Measurements from ENCODE around the gene FLOT2.
"Not testable (repeated sequence)": the region's sequence is repeated elsewhere in the genome, so short reads cannot be mapped to it uniquely, and the experiment has no call there.

FLOT2 gene

DNA sequence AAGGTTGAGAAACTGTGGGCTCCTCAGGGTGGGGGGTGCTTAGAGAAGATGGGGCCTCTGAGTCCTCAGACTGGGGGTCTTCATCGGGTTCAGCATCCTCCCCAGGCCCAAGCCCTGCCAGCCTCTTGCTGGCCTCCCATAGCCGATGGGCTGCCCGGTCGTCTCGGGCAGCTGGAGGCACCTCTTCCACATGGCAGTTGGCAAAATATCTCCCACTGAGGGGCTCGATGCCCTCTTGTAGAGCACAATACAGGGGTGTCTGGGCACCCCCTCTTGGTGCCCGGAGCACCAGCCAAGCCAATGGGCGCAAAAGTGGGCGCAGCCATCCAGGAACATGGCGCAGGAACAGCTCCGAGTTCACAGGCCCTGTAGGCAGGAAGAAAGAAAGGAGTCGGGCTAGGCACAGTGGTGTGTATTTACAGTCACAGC lies 1.0 kb upstream of the FLOT2 start:
- H3K36me3 ChIP-seq (ENCODE audit: insufficient read depth, low read length): peaks cover 7% of the 10 kb centered on the region
- no peaks in the 10 kb centered on the region for H3K27me3 ChIP-seq (ENCODE audit: insufficient read depth, low read length)
- H2AFZ ChIP-seq (ENCODE audit: low read depth, low read length): no peak overlapping the region
- H3K4me3 ChIP-seq (ENCODE audit: low read length): no peak overlapping the region
- peaks cover 23% of the 10 kb centered on the region for H3K4me1 ChIP-seq (ENCODE audit: insufficient read depth, low read length)
- H3K9me3 ChIP-seq (ENCODE audit: low read length): no peaks in the 10 kb centered on the region

DNA sequence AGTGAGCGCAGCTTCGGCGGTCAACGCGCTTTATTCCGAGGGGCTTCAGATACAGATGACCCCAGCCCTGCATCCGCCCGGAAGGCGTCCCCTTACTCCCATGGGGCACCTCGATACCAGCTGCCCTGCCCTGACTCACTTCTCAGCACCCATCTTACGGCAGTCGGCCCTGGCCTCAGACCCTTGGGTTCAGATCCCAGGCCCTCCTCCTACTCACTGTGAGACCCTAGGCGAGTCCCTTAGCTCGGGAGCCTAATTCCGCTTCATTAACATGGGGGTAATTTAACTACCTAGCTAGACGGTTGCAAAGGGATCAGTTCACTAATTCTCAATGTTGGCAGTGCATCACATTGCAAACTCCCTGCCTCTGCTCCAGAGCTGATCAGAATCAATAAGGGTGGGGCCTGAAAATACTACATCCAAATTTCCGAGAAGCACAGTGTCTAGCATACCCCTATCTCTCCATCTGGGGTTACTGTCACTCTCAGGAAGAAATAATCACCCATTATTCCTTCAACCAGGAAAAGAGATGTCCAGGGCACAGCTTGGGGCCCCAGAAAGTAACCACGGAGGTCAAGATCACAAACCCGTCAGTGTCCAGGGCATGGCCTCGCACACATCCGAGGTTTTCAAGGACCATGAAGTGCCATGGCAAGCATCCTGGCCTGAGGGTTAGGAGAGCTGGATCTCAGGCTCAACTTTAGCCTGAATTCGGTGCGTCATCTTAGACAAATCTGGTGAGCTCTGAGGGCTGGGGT lies 415 bp upstream of the FLOT2 start:
- peak overlapping the region; percentile 42 for H2AFZ ChIP-seq (ENCODE audit: low read depth, low read length)
- H3K36me3 ChIP-seq (ENCODE audit: insufficient read depth, low read length): peaks cover 7% of the 10 kb centered on the region
- H3K27me3 ChIP-seq (ENCODE audit: insufficient read depth, low read length): no peaks in the 10 kb centered on the region
- H3K4me3 ChIP-seq (ENCODE audit: low read length): peak overlapping the region; percentile 95
- H3K9me3 ChIP-seq (ENCODE audit: low read length): no peaks in the 10 kb centered on the region
- peaks cover 23% of the 10 kb centered on the region for H3K4me1 ChIP-seq (ENCODE audit: insufficient read depth, low read length)

DNA sequence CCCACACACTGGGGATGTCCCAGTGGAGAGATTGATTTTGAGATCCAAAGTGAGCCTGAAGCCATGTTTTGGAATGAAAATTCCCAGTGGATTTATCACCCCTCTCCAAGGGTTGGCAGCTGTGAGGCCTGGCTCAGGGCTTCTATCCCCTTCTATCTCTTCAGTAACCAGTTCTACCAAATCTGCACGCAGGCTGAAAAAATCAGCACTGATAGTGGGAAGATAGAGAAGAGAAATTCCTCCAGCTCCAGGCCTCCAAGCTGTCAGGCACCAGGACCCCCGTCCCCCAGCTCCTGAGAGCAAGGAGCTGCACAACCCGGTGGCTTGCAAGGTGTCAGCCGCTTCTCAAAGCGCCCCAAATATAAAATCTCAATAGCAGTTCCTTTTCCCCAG lies 1.0 kb downstream of the FLOT2 start:
- Histone ChIP-seq H3K36me3 (ENCODE audit: insufficient read depth, low read length) (peaks cover 9% of the 10 kb centered on the region), H3K27me3 (ENCODE audit: insufficient read depth, low read length) (no peaks in the 10 kb centered on the region), H2AFZ (ENCODE audit: low read depth, low read length) (no peak overlapping the region), H3K9me3 (ENCODE audit: low read length) (no peaks in the 10 kb centered on the region), H3K4me3 (ENCODE audit: low read length) (peak overlapping the region; percentile 95), H3K4me1 (ENCODE audit: insufficient read depth, low read length) (peaks cover 25% of the 10 kb centered on the region)

DNA sequence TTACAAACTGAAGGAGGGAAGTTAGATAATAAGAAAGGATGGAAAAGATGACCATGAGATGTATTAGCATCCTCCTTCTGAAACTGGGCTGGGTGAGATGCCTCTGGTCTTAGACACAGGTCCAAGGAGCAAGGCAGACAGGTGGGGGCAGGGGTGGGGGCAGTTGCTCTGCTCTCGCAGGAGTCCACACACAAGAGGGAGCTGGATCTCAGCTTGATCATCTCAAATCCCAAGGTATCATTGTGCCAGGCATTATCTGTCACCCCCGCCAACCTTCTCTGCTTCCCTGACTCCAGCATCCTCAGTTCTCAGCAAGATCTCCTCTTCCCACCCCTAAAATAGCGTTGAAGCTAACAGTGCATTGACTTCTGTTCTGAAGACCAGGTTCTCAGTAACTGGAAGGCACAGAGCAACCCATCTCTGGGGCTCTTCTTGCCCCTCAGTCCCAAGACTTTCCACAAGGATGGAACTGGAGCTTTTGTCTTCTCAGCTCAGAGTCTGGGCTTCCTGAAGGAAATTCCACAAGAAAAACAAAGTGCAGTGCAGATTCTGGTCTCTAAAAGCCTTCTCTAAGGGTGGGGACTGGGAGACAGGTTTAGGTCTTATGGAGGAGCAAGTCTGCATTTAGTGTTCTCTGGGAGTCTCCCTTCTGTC lies 1.6 kb downstream of the FLOT2 start:
- Histone ChIP-seq H3K4me3 (ENCODE audit: low read length) (peak overlapping the region; percentile 95), H3K4me1 (ENCODE audit: insufficient read depth, low read length) (peaks cover 27% of the 10 kb centered on the region), H3K36me3 (ENCODE audit: insufficient read depth, low read length) (peaks cover 7% of the 10 kb centered on the region), H3K27me3 (ENCODE audit: insufficient read depth, low read length) (no peaks in the 10 kb centered on the region), H2AFZ (ENCODE audit: low read depth, low read length) (no peak overlapping the region), H3K9me3 (ENCODE audit: low read length) (no peaks in the 10 kb centered on the region)

DNA sequence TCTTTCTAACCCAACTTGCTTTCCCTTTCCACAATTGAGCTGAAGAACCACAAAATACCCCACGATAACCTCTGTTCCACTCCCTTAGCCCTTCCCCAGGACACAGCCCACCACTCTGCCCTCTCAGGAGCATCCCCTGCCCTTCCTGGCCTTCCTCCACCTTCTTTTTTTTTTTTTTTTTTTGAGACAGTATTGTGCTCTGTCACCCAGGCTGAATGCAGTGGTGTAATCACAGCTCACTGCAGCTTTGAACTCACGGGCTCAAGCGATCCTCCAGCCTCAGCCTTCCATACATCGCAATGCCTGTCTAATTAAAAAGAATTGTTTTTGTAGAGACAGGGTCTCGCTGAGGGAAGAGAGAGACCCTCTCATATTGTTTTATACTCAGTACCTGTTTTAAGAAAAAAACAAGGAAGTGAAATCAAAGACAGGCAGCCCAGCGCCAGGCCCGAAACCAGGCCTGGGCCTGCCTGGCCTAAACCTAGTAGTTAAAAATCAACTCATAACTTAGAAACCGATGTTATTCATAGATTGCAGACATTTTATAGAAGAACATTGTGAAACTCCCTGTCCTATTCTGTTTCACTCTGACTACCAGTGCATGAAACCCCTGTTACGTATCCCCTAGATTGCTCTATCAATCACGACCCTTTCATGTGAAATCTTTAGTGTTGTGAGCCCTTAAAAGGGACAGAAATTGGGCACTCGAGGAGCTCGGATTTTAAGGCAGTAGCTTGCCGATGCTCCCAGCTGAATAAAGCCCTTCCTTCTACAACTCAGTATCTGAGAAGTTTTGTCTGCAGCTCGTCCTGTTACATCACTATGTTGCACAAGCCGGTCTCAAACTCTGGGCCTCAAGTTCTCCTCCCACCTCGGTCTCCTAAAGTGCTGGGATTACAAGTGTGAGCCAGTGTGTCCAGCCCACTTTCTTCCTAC lies 4.0 kb downstream of the FLOT2 start:
- H3K9me3 ChIP-seq (ENCODE audit: low read length); H3K4me3 ChIP-seq (ENCODE audit: low read length); H3K27me3 ChIP-seq (ENCODE audit: insufficient read depth, low read length); H2AFZ ChIP-seq (ENCODE audit: low read depth, low read length); H3K36me3 ChIP-seq (ENCODE audit: insufficient read depth, low read length): not testable (repeated sequence)
- peaks cover 31% of the 10 kb centered on the region for H3K4me1 ChIP-seq (ENCODE audit: insufficient read depth, low read length)

DNA sequence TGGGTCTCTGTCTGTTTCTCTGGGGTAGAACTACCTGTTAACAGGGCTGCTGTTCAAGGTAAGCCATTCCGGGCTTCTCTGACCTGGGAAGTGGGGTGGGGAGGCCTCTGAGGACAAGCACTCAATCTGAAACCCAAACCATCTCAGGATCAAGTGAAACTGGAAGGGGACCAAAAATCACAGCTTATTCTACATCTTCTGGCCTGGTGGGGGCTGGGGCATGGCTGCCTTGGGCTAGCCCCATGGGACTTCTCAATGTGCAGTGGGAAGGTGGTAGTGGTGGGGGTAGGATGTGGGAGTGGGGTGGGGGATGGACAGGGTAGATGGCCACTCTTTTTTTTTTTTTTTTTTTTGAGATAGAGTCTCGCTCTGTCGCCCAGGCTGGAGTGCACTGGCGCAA lies 5.5 kb downstream of the FLOT2 start:
- no peak overlapping the region for H3K4me3 ChIP-seq (ENCODE audit: low read length)
- no peaks in the 10 kb centered on the region for H3K27me3 ChIP-seq (ENCODE audit: insufficient read depth, low read length)
- H2AFZ ChIP-seq (ENCODE audit: low read depth, low read length): no peak overlapping the region
- H3K4me1 ChIP-seq (ENCODE audit: insufficient read depth, low read length): peaks cover 32% of the 10 kb centered on the region
- H3K9me3 ChIP-seq (ENCODE audit: low read length): no peaks in the 10 kb centered on the region
- H3K36me3 ChIP-seq (ENCODE audit: insufficient read depth, low read length): peaks cover 5% of the 10 kb centered on the region

DNA sequence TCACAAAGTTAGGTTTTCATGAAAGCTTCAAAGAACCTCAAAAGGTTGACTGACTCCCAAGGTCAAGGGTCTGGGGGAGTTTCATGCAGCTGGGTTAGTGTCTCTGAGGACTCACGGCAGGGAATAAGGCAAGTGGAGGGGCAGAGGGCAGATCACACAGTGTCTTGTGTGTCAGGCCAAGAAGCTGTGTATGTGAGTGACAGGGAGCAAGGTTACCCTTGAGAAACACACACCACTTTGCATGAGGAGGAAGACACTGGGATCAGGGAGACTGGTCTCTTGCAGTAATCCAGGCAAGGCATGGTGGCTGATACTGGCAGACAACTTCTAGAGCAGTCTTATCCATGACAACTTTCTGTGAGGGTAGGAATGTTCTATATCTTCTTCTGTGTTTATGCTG lies 6.3 kb downstream of the FLOT2 start:
- H3K4me3 ChIP-seq (ENCODE audit: low read length): no peak overlapping the region
- peaks cover 26% of the 10 kb centered on the region for H3K4me1 ChIP-seq (ENCODE audit: insufficient read depth, low read length)
- H3K36me3 ChIP-seq (ENCODE audit: insufficient read depth, low read length): peaks cover 5% of the 10 kb centered on the region
- no peaks in the 10 kb centered on the region for H3K27me3 ChIP-seq (ENCODE audit: insufficient read depth, low read length)
- no peaks in the 10 kb centered on the region for H3K9me3 ChIP-seq (ENCODE audit: low read length)
- H2AFZ ChIP-seq (ENCODE audit: low read depth, low read length): no peak overlapping the region

DNA sequence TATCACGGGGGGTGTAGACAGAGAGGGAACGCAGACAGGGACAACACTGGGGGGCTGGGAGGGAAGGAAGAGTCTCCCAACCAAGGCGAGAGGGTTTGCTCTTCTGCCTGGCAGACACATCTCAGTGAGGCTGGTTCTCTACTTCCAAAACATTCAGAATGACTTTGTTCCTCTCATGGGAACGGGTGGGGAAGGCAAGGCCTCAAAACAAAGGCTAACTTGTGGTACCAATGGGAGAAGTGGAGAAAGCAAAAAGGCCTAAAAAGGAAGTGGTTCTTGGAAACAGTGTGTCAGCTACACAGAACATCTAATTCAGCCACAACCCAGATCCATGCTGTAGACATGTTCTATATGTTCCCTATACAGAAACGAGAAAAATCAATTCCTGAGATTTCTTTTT lies 7.5 kb downstream of the FLOT2 start:
- Histone ChIP-seq H3K27me3 (ENCODE audit: insufficient read depth, low read length) (no peaks in the 10 kb centered on the region), H3K36me3 (ENCODE audit: insufficient read depth, low read length) (peaks cover 15% of the 10 kb centered on the region), H3K4me3 (ENCODE audit: low read length) (no peak overlapping the region), H2AFZ (ENCODE audit: low read depth, low read length) (no peak overlapping the region), H3K4me1 (ENCODE audit: insufficient read depth, low read length) (peaks cover 20% of the 10 kb centered on the region), H3K9me3 (ENCODE audit: low read length) (no peaks in the 10 kb centered on the region)

DNA sequence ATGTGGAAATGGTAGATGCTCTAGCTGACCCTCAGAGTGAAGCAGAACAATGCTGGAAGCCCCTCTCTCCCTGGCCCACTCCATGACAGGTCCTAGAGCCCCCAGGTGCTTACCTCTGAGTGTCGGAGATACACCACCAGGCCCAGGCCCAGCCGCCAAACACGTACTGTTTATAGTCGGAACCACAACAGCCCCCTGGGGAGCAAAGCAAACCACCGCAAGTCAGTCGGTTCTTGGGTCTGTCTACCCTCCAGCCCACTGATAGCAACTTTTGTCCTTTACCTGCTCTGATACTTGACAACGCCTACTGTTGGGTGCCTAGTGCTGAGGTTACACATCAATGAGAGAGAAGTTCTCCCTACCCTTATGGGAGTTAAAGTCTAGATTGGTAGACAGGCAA lies 8.7 kb downstream of the FLOT2 start:
- Histone ChIP-seq H3K4me1 (ENCODE audit: insufficient read depth, low read length) (peaks cover 20% of the 10 kb centered on the region), H3K36me3 (ENCODE audit: insufficient read depth, low read length) (peaks cover 27% of the 10 kb centered on the region), H3K9me3 (ENCODE audit: low read length) (no peaks in the 10 kb centered on the region), H2AFZ (ENCODE audit: low read depth, low read length) (no peak overlapping the region), H3K4me3 (ENCODE audit: low read length) (no peak overlapping the region), H3K27me3 (ENCODE audit: insufficient read depth, low read length) (no peaks in the 10 kb centered on the region)

DNA sequence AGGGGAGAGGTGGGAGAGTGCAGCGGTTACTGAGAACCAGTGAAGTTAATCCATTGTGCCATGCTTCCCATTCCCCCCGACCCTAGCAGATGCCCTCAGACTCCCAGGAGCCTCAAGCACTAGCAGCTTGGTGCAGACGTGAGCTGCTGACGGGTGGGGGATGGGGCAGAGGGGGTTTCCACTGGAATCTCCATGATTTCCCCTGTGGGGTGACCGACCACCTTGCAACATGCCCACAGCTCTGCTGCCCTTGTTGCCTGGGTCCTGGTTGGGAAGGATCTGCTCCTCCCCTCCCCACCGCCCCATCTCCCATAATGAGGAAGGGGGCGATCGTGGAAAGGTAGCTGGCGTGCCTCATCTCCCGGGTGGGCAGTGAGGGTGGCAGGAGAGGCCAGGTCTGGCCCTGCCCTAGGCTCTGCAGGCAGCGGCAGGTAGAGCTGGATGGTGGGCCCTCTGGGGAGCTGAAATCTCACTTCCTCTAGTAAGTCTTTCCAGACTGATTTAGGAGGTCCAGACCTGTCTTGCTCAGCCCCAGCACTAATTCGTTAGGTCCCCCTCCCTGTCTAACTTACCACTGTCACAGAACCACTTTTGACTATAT lies 9.6 kb downstream of the FLOT2 start:
- Histone ChIP-seq H3K9me3 (ENCODE audit: low read length) (no peaks in the 10 kb centered on the region), H3K36me3 (ENCODE audit: insufficient read depth, low read length) (peaks cover 35% of the 10 kb centered on the region), H3K27me3 (ENCODE audit: insufficient read depth, low read length) (no peaks in the 10 kb centered on the region), H3K4me3 (ENCODE audit: low read length) (no peak overlapping the region), H3K4me1 (ENCODE audit: insufficient read depth, low read length) (peaks cover 20% of the 10 kb centered on the region), H2AFZ (ENCODE audit: low read depth, low read length) (no peak overlapping the region)

DNA sequence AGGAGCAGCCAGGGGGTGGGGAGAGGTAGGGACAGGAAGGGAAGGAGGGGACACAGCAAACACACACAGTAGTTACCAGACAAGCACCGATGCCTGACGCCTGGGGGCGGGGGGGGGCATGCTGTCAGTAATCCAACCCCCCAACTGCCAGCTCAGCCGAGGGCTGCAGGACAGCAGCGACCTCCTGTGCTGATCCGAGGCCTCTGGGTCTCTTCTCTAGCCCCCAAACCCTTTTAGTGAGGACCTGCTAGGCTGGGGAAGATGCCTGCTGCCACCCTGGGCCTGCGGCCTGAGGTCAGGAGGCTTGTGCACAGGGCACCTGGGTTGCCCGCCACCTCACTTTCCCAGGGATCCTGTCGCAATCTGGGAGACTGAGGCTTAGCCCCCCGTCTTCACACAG lies 11.6 kb downstream of the FLOT2 start:
- H3K27me3 ChIP-seq (ENCODE audit: insufficient read depth, low read length): no peaks in the 10 kb centered on the region
- H3K9me3 ChIP-seq (ENCODE audit: low read length): peaks cover 4% of the 10 kb centered on the region
- peaks cover 54% of the 10 kb centered on the region for H3K36me3 ChIP-seq (ENCODE audit: insufficient read depth, low read length)
- no peak overlapping the region for H2AFZ ChIP-seq (ENCODE audit: low read depth, low read length)
- H3K4me1 ChIP-seq (ENCODE audit: insufficient read depth, low read length): peaks cover 8% of the 10 kb centered on the region
- no peak overlapping the region for H3K4me3 ChIP-seq (ENCODE audit: low read length)

DNA sequence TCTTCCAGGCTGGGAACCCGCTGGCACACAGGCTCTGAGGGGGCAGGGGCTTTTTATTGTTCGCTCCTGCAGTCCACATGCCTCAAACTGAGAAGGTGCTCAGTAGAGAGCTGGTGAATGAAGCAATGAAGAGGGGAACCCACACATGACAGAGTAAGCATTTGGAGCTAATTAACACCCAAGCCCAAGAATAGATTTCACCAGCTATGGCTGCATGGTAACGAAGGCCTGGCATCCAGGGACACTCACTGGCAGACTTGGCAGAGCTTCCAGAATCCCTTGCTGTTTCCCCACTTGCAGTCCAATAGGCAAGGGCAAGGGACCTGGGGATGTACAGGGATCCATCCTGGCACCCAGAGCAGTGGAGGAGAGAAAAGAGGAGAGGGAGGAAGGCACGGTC lies 12.2 kb downstream of the FLOT2 start:
- Histone ChIP-seq H2AFZ (ENCODE audit: low read depth, low read length) (no peak overlapping the region), H3K27me3 (ENCODE audit: insufficient read depth, low read length) (no peaks in the 10 kb centered on the region), H3K4me1 (ENCODE audit: insufficient read depth, low read length) (peaks cover 4% of the 10 kb centered on the region), H3K4me3 (ENCODE audit: low read length) (no peak overlapping the region), H3K9me3 (ENCODE audit: low read length) (peaks cover 4% of the 10 kb centered on the region), H3K36me3 (ENCODE audit: insufficient read depth, low read length) (peaks cover 59% of the 10 kb centered on the region)

Measured in neuron (in vitro differentiated cells).